Stimulated activated effector memory CD8-positive, alpha-beta T cell treated with anti-CD3 and anti-CD28 coated beads, Interleukin-12 subunit alpha, Interleukin-12 subunit beta, amount 100 ng/mL, for 72 hours (primary cell): ENCODE results near the gene FXR1.
A peak's percentile ranks its signal among the peaks of the same experiment; 100 is the strongest.

Experiments
- ATAC-seq: fragments of 150-1000 bp; cut with Tn5 transposase; 2 replicates; pipeline ENCODE4 v1.10.0; 2021
- DNase-seq, 2 donors: peaks; one replicate each; pipeline ENCODE4 v3.0.0; 2021 to 2022; ENCODE audit warnings: low spot score in 2 of 2
- H3K27ac Mint-ChIP-seq: one replicate; pipeline ENCODE4 v1.8.0; 2022; ENCODE audit warnings: mild to moderate bottlenecking, mixed read lengths
- H3K36me3 Mint-ChIP-seq: one replicate; pipeline ENCODE4 v1.8.0; 2022; ENCODE audit warnings: mild to moderate bottlenecking, mixed read lengths
- H3K4me1 Mint-ChIP-seq: one replicate; pipeline ENCODE4 v1.8.0; 2022; ENCODE audit warnings: mixed read lengths
- H3K4me3 Mint-ChIP-seq: one replicate; pipeline ENCODE4 v1.8.0; 2022; ENCODE audit warnings: mild to moderate bottlenecking, mixed read lengths
- H3K9me3 Mint-ChIP-seq: one replicate; pipeline ENCODE4 v1.8.0; 2022; ENCODE audit warnings: mixed read lengths

FXR1 gene

GRCh38 chr3:180918542-180918941, 6.1 kb downstream of the FXR1 start:
- peaks cover 80% of the 10 kb centered on the region for H3K36me3 Mint-ChIP-seq
- H3K4me3 Mint-ChIP-seq, result no peak overlapping the region
- ATAC-seq (no peak), DNase-seq (no peak)
- no peak overlapping the region for H3K27ac Mint-ChIP-seq
- H3K4me1 Mint-ChIP-seq, result peaks cover 48% of the 10 kb centered on the region
- H3K9me3 Mint-ChIP-seq, result no peaks in the 10 kb centered on the region

- no peaks in the 10 kb centered on the region for H3K9me3 Mint-ChIP-seq
Observed at GRCh38 chr3:180922242-180922641, 9.8 kb downstream of the FXR1 start.

GRCh38 chr3:180923561-180923960, 11.1 kb downstream of the FXR1 start:
- DNase-seq, result no peak
- no peak for ATAC-seq
- no peak overlapping the region for H3K27ac Mint-ChIP-seq
- peaks cover 40% of the 10 kb centered on the region for H3K36me3 Mint-ChIP-seq
- H3K4me1 Mint-ChIP-seq, result peaks cover 31% of the 10 kb centered on the region
- no peaks in the 10 kb centered on the region for H3K9me3 Mint-ChIP-seq
- no peak overlapping the region for H3K4me3 Mint-ChIP-seq

More at GRCh38 chr3:180922242-180922641, 9.8 kb downstream of the FXR1 start:
- Mint-ChIP-seq H3K4me1 (peaks cover 31% of the 10 kb centered on the region), H3K27ac (peak overlapping the region; percentile 63), H3K36me3 (peaks cover 50% of the 10 kb centered on the region), H3K4me3 (no peak overlapping the region)
- DNase-seq, result no peak
- ATAC-seq, result no peak

GRCh38 chr3:180926526-180926925, 14.1 kb downstream of the FXR1 start:
- no peak for ATAC-seq
- no peak for DNase-seq
- Mint-ChIP-seq H3K4me1 (peaks cover 50% of the 10 kb centered on the region), H3K36me3 (peaks cover 31% of the 10 kb centered on the region), H3K27ac (no peak overlapping the region), H3K4me3 (no peak overlapping the region), H3K9me3 (no peaks in the 10 kb centered on the region)

- Mint-ChIP-seq H3K36me3 (peaks cover 20% of the 10 kb centered on the region), H3K27ac (no peak overlapping the region), H3K4me3 (no peak overlapping the region), H3K4me1 (peaks cover 46% of the 10 kb centered on the region), H3K9me3 (no peaks in the 10 kb centered on the region)
- no peak for ATAC-seq
- no peak for DNase-seq
Observed at GRCh38 chr3:180929376-180929775, 16.9 kb downstream of the FXR1 start.

GRCh38 chr3:180930526-180930925, 18.1 kb downstream of the FXR1 start:
- no peaks in the 10 kb centered on the region for H3K9me3 Mint-ChIP-seq
- peaks cover 32% of the 10 kb centered on the region for H3K36me3 Mint-ChIP-seq
- peaks cover 42% of the 10 kb centered on the region for H3K4me1 Mint-ChIP-seq
- ATAC-seq (no peak), DNase-seq (no peak)
- H3K4me3 Mint-ChIP-seq, result no peak overlapping the region
- no peak overlapping the region for H3K27ac Mint-ChIP-seq

GRCh38 chr3:180932819-180933218, 20.3 kb downstream of the FXR1 start:
- ATAC-seq (no peak), DNase-seq (no peak)
- Mint-ChIP-seq H3K4me3 (no peak overlapping the region), H3K4me1 (peaks cover 42% of the 10 kb centered on the region), H3K27ac (peak overlapping the region; percentile 68), H3K9me3 (no peaks in the 10 kb centered on the region), H3K36me3 (peaks cover 55% of the 10 kb centered on the region)

GRCh38 chr3:180934638-180935037, 22.2 kb downstream of the FXR1 start:
- Mint-ChIP-seq H3K4me3 (no peak overlapping the region), H3K36me3 (peaks cover 60% of the 10 kb centered on the region), H3K9me3 (no peaks in the 10 kb centered on the region), H3K27ac (no peak overlapping the region), H3K4me1 (peaks cover 33% of the 10 kb centered on the region)
- no peak for DNase-seq
- ATAC-seq, result no peak

GRCh38 chr3:180940826-180941225, 28.4 kb downstream of the FXR1 start:
- H3K4me3 Mint-ChIP-seq, result no peak overlapping the region
- H3K36me3 Mint-ChIP-seq, result peaks cover 100% of the 10 kb centered on the region
- H3K9me3 Mint-ChIP-seq, result no peaks in the 10 kb centered on the region
- no peak for DNase-seq
- no peak overlapping the region for H3K27ac Mint-ChIP-seq
- ATAC-seq, result no peak
- H3K4me1 Mint-ChIP-seq, result no peaks in the 10 kb centered on the region

GRCh38 chr3:180947761-180948390, 35.4 kb downstream of the FXR1 start:
- DNase-seq (no peak), ATAC-seq (no peak)
- Mint-ChIP-seq H3K4me3 (no peak overlapping the region), H3K9me3 (no peaks in the 10 kb centered on the region), H3K4me1 (peaks cover 5% of the 10 kb centered on the region), H3K27ac (no peak overlapping the region), H3K36me3 (peaks cover 100% of the 10 kb centered on the region)

- Mint-ChIP-seq H3K4me1 (peaks cover 10% of the 10 kb centered on the region), H3K27ac (peak overlapping the region; percentile 68), H3K36me3 (peaks cover 100% of the 10 kb centered on the region), H3K4me3 (no peak overlapping the region), H3K9me3 (no peaks in the 10 kb centered on the region)
- DNase-seq, result no peak
- ATAC-seq, result peak; percentile 75
Observed at GRCh38 chr3:180959691-180960090, 47.2 kb downstream of the FXR1 start.

- Mint-ChIP-seq H3K27ac (no peak overlapping the region), H3K4me3 (no peak overlapping the region), H3K36me3 (peaks cover 100% of the 10 kb centered on the region), H3K9me3 (no peaks in the 10 kb centered on the region), H3K4me1 (peaks cover 10% of the 10 kb centered on the region)
- ATAC-seq, result no peak
- DNase-seq, result no peak
Observed at GRCh38 chr3:180961087-180961486, 48.6 kb downstream of the FXR1 start.

GRCh38 chr3:180961552-180961951, 49.1 kb downstream of the FXR1 start:
- Mint-ChIP-seq H3K9me3 (no peaks in the 10 kb centered on the region), H3K4me3 (no peak overlapping the region), H3K36me3 (peaks cover 100% of the 10 kb centered on the region), H3K4me1 (peaks cover 10% of the 10 kb centered on the region), H3K27ac (no peak overlapping the region)
- DNase-seq, result no peak
- no peak for ATAC-seq

GRCh38 chr3:180962530-180962929, 50.1 kb downstream of the FXR1 start:
- DNase-seq (no peak), ATAC-seq (no peak)
- Mint-ChIP-seq H3K27ac (peak overlapping the region; percentile 58), H3K9me3 (no peaks in the 10 kb centered on the region), H3K36me3 (peaks cover 100% of the 10 kb centered on the region), H3K4me1 (peaks cover 10% of the 10 kb centered on the region), H3K4me3 (no peak overlapping the region)

- H3K9me3 Mint-ChIP-seq, result no peaks in the 10 kb centered on the region
- peaks cover 95% of the 10 kb centered on the region for H3K36me3 Mint-ChIP-seq
- no peak for DNase-seq
- no peak overlapping the region for H3K27ac Mint-ChIP-seq
- ATAC-seq, result no peak
- no peaks in the 10 kb centered on the region for H3K4me1 Mint-ChIP-seq
- H3K4me3 Mint-ChIP-seq, result no peak overlapping the region
Observed at GRCh38 chr3:180970931-180971330, 58.5 kb downstream of the FXR1 start.

- H3K4me1 Mint-ChIP-seq, result no peaks in the 10 kb centered on the region
- H3K36me3 Mint-ChIP-seq, result peaks cover 92% of the 10 kb centered on the region
- H3K9me3 Mint-ChIP-seq, result no peaks in the 10 kb centered on the region
- DNase-seq (no peak), ATAC-seq (no peak)
- no peak overlapping the region for H3K4me3 Mint-ChIP-seq
- H3K27ac Mint-ChIP-seq, result no peak overlapping the region
Observed at GRCh38 chr3:180973543-180973942, 61.1 kb downstream of the FXR1 start.

GRCh38 chr3:180974286-180974685, 61.8 kb downstream of the FXR1 start:
- peak; percentile 32 for ATAC-seq
- H3K27ac Mint-ChIP-seq, result no peak overlapping the region
- H3K36me3 Mint-ChIP-seq, result peaks cover 92% of the 10 kb centered on the region
- no peaks in the 10 kb centered on the region for H3K4me1 Mint-ChIP-seq
- DNase-seq, result no peak
- no peaks in the 10 kb centered on the region for H3K9me3 Mint-ChIP-seq
- H3K4me3 Mint-ChIP-seq, result no peak overlapping the region
